Aorta (tissue), 5 donors: ENCODE data around the gene PRODH. TPM values are rescaled to one million over a fixed set of nuclear protein-coding genes. Genes with fewer than 3 reads are reported as not detected.
"Not testable (repeated sequence)": the region's sequence is repeated elsewhere in the genome, so short reads cannot be mapped to it uniquely, and the experiment has no call there.

ENCODE experiments used
- ATAC-seq: fragments of 200-7000 bp; cut with Tn5 transposase; one replicate; pipeline ENCODE4 v1.9.1; 2022; ENCODE audit warnings: moderate library complexity; ENCODE audit not compliant: low FRiP score
- DNase-seq, 2 donors: peaks; one replicate each; pipeline ENCODE4 v3.0.0-alpha.2; 2020
- H3K27ac ChIP-seq, 2 donors: one replicate each; pipeline ENCODE4 v1.5.1; 2013; ENCODE audit warnings: low read length in 2 of 2, mild to moderate bottlenecking in 2 of 2, moderate library complexity in 2 of 2, control low read depth in 1 of 2, inconsistent platforms in 1 of 2, low read depth in 1 of 2
- H3K27me3 ChIP-seq, 2 donors: one replicate each; pipeline ENCODE4 v1.6.1; 2013; ENCODE audit warnings: control low read depth in 1 of 2, low read length in 1 of 2, mild to moderate bottlenecking in 1 of 2, moderate library complexity in 1 of 2; ENCODE audit not compliant: insufficient read depth in 2 of 2, control insufficient read depth in 1 of 2
- H3K36me3 ChIP-seq, 2 donors: one replicate each; pipeline ENCODE4 v1.6.1; 2013; ENCODE audit warnings: control low read depth in 1 of 2, low read length in 1 of 2, mild to moderate bottlenecking in 1 of 2; ENCODE audit not compliant: insufficient read depth in 2 of 2, control insufficient read depth in 1 of 2
- H3K4me1 ChIP-seq, 2 donors: one replicate each; pipeline ENCODE4 v1.6.1; 2013; ENCODE audit warnings: low read length in 2 of 2, control low read depth in 1 of 2, mild to moderate bottlenecking in 1 of 2, moderate library complexity in 1 of 2; ENCODE audit not compliant: insufficient read depth in 2 of 2, control insufficient read depth in 1 of 2
- H3K4me3 ChIP-seq, 2 donors: one replicate each; pipeline ENCODE4 v1.5.1; 2013; ENCODE audit warnings: low read length in 2 of 2, control low read depth in 1 of 2, mild to moderate bottlenecking in 1 of 2
- H3K9me3 ChIP-seq: one replicate; pipeline ENCODE4 v1.6.1; 2013; ENCODE audit warnings: mild to moderate bottlenecking, low read length; ENCODE audit not compliant: control insufficient read depth
- WGBS, 2 donors: extraction: QIAGEN DNeasy Blood & Tissue Kit; methylation state at CpG; one replicate each; pipeline ENCODE4 v1.1.7; 2013; 5-methylcytosine and 5-hydroxymethylcytosine counted together
- intact Hi-C, 2 donors: fragments of 100-400 bp; cut with DNase I; formaldehyde crosslinking; loops; one replicate each; pipeline versions ENCODE4 v1.14.2 to v1.15.0; 2022
- polyA plus RNA-seq, 2 donors: library from polyadenylated mRNA; stranded (reverse); fragments of 200-250 nt; gene quantifications; one replicate each; pipeline ENCODE4 v1.2.3, GENCODE V29; 2013
- total RNA-seq, 2 donors: library from RNA; stranded (reverse); fragmentation: NEBNext Ultra II Directional; extraction: Animal tissue kit (Norgen Biotek cat#: 25700); gene quantifications; one replicate each; pipeline ENCODE4 v1.2.1, GENCODE V29; 2021
- donor health status: healthy with polysubstance abuse.
- donor health status: Bipolar disorder and iron deficiency.
- donor health status: DM: no; HTN: no; CAD: no.
- donor health status: DM: no; HTN: no; CAD: no.
- donor health status: DM: yes; HTN: yes; CAD: no.

PRODH gene
- total and polyA plus RNA-seq, 4 donors: 1.0 to 2.3 (median 1.7) TPM

- H3K4me1 ChIP-seq: no peaks in the 10 kb centered on the region
- ATAC-seq (no peak), DNase-seq (no peak)
- no peak overlapping the region for H3K27ac ChIP-seq
- H3K36me3 ChIP-seq: no peaks in the 10 kb centered on the region
- no peaks in the 10 kb centered on the region for H3K27me3 ChIP-seq
- no peaks in the 10 kb centered on the region for H3K9me3 ChIP-seq
- WGBS, 2 donors: no CpG with 5 or more reads among the region's 4 CpGs
- H3K4me3 ChIP-seq: no peak overlapping the region
- intact Hi-C loops: no loop called here
These were observed 9.1 kb downstream of the PRODH start for GRCh38 chr22:18927020-18927419.

GRCh38 chr22:18925368-18926064, 10.6 kb downstream of the PRODH start:
- no peak for ATAC-seq
- H3K4me3 ChIP-seq: no peak overlapping the region
- no peaks in the 10 kb centered on the region for H3K9me3 ChIP-seq
- intact Hi-C loops: no loop called here
- H3K27me3 ChIP-seq: no peaks in the 10 kb centered on the region
- no peaks in the 10 kb centered on the region for H3K4me1 ChIP-seq
- no CpG with 5 or more reads among the region's 20 CpGs for WGBS, 2 donors
- H3K27ac ChIP-seq: no peak overlapping the region
- no peak for DNase-seq
- no peaks in the 10 kb centered on the region for H3K36me3 ChIP-seq

- H3K4me3 ChIP-seq, H3K27me3 ChIP-seq, H3K27ac ChIP-seq, H3K9me3 ChIP-seq, intact Hi-C loops, H3K36me3 ChIP-seq, H3K4me1 ChIP-seq, DNase-seq, ATAC-seq: not testable (repeated sequence)
- WGBS, 2 donors: no CpG with 5 or more reads among the region's 12 CpGs
These were observed 15.7 kb downstream of the PRODH start for GRCh38 chr22:18920257-18920902.

- 76% methylated on average over 1 of the region's 3 CpGs; no CpG with 5 or more reads in 1 of the 2 donors for WGBS, 2 donors
- intact Hi-C loops, H3K4me3 ChIP-seq, ATAC-seq, H3K27me3 ChIP-seq, H3K36me3 ChIP-seq, DNase-seq, H3K27ac ChIP-seq, H3K9me3 ChIP-seq, H3K4me1 ChIP-seq: not testable (repeated sequence)
These were observed 18.3 kb downstream of the PRODH start for GRCh38 chr22:18917818-18918217.

- DNase-seq, H3K27ac ChIP-seq, ATAC-seq, H3K4me3 ChIP-seq, intact Hi-C loops, H3K36me3 ChIP-seq, H3K4me1 ChIP-seq, H3K27me3 ChIP-seq, H3K9me3 ChIP-seq: not testable (repeated sequence)
- WGBS, 2 donors: no CpG with 5 or more reads among the region's 9 CpGs
These were observed 20.5 kb downstream of the PRODH start for GRCh38 chr22:18915550-18915949.

GRCh38 chr22:18914558-18914957, 21.5 kb downstream of the PRODH start:
- H3K4me3 ChIP-seq, H3K27ac ChIP-seq, ATAC-seq, H3K27me3 ChIP-seq, H3K4me1 ChIP-seq, DNase-seq, intact Hi-C loops, H3K9me3 ChIP-seq, H3K36me3 ChIP-seq: not testable (repeated sequence)
- WGBS, 2 donors: no CpG with 5 or more reads among the region's 10 CpGs

- ATAC-seq, H3K9me3 ChIP-seq, H3K36me3 ChIP-seq, H3K4me3 ChIP-seq, H3K27me3 ChIP-seq, intact Hi-C loops, H3K27ac ChIP-seq, DNase-seq, H3K4me1 ChIP-seq: not testable (repeated sequence)
- WGBS, 2 donors: no CpG with 5 or more reads among the region's 10 CpGs
These were observed 23.7 kb downstream of the PRODH start for GRCh38 chr22:18912264-18912946.

GRCh38 chr22:18911535-18911934, 24.6 kb downstream of the PRODH start:
- H3K9me3 ChIP-seq, H3K27me3 ChIP-seq, H3K4me1 ChIP-seq, H3K4me3 ChIP-seq, H3K36me3 ChIP-seq, ATAC-seq, intact Hi-C loops, H3K27ac ChIP-seq, DNase-seq: not testable (repeated sequence)
- no CpG with 5 or more reads among the region's 2 CpGs for WGBS, 2 donors
